Measurements from ENCODE around the gene TEX38.
"Not testable (repeated sequence)": the region's sequence is repeated elsewhere in the genome, so short reads cannot be mapped to it uniquely, and the experiment has no call there.

The TEX38 gene

GRCh38 chr1:46687921-46688509 is 16.4 kb downstream of the TEX38 start:
- no peak for DNase-seq

- DNase-seq, result no peak
Observed at GRCh38 chr1:46689356-46689755, 17.7 kb downstream of the TEX38 start.

GRCh38 chr1:46689897-46690296 is 18.2 kb downstream of the TEX38 start:
- DNase-seq, result no peak

- peak in 1 of 51 donors; percentile 9 for DNase-seq
Observed at GRCh38 chr1:46690931-46691421, 19.3 kb downstream of the TEX38 start.

- peak in 14 of 51 donors; percentile 4 to 30 (median 10) for DNase-seq
Observed at GRCh38 chr1:46691997-46692790, 20.5 kb downstream of the TEX38 start.

- no peak for DNase-seq
Observed at GRCh38 chr1:46692811-46693770, 21.4 kb downstream of the TEX38 start.

- DNase-seq, result not testable (repeated sequence)
Observed at GRCh38 chr1:46694676-46695075, 23.0 kb downstream of the TEX38 start.

- no peak for DNase-seq
Observed at GRCh38 chr1:46697053-46697452, 25.4 kb downstream of the TEX38 start.

GRCh38 chr1:46699666-46700065 is 28.0 kb downstream of the TEX38 start:
- DNase-seq, result no peak

GRCh38 chr1:46703927-46704641 is 32.4 kb downstream of the TEX38 start:
- DNase-seq, result no peak

GRCh38 chr1:46705408-46705807 is 33.8 kb downstream of the TEX38 start:
- no peak for DNase-seq

GRCh38 chr1:46708121-46708520 is 36.5 kb downstream of the TEX38 start:
- DNase-seq, result no peak

GRCh38 chr1:46714976-46715375 is 43.3 kb downstream of the TEX38 start:
- DNase-seq, result no peak

GRCh38 chr1:46717654-46718053 is 46.0 kb downstream of the TEX38 start:
- no peak for DNase-seq

GRCh38 chr1:46718340-46718726 is 46.7 kb downstream of the TEX38 start:
- peak in 1 of 51 donors; percentile 16 for DNase-seq

- DNase-seq, result peak; percentile 50 to 96 (median 90)
Observed at GRCh38 chr1:46718727-46719622, 47.3 kb downstream of the TEX38 start, which contains the start of gene EFCAB14. EFCAB14 (minus strand) TSS chr1:46719114; CDS start chr1:46718087, 1,027 bp downstream.

- no peak for DNase-seq
Observed at GRCh38 chr1:46719689-46720088, 48.0 kb downstream of the TEX38 start.

GRCh38 chr1:46720319-46720718 is 48.7 kb downstream of the TEX38 start:
- not testable (repeated sequence) for DNase-seq

GRCh38 chr1:46721204-46721603 is 49.5 kb downstream of the TEX38 start:
- no peak for DNase-seq

- DNase-seq, result no peak
Observed at GRCh38 chr1:46721686-46722205, 50.1 kb downstream of the TEX38 start.

All from hypothalamus (tissue), 51 donors.